Tibial nerve (tissue), 4 donors: Measurements from ENCODE around the gene LMBR1. TPM values are rescaled to one million over a fixed set of nuclear protein-coding genes. Genes with fewer than 3 reads are reported as not detected.

ENCODE experiments used
- DNase-seq, 2 donors: peaks; one replicate each; pipeline ENCODE4 v3.0.0-alpha.2; 2019; ENCODE audit warnings: low spot score in 2 of 2
- H3K27ac ChIP-seq, 4 donors: fragments of 200-600 bp; sonication (generic) in 3 of 4; one replicate each; pipeline ENCODE4 v1.5.1; 2017 to 2019; ENCODE audit warnings: mild to moderate bottlenecking in 1 of 4
- H3K27me3 ChIP-seq, 2 donors: fragments of 200-600 bp; sonication (generic) in 1 of 2; one replicate each; pipeline versions ENCODE4 v1.5.1 to v1.6.0; 2017 to 2019
- H3K36me3 ChIP-seq, 3 donors: fragments of 200-600 bp; sonication (generic); one replicate each; pipeline ENCODE4 v1.5.1; 2018 to 2019
- H3K4me1 ChIP-seq, 4 donors: fragments of 200-600 bp; sonication (generic) in 3 of 4; one replicate each; pipeline ENCODE4 v1.5.1; 2017 to 2019
- H3K4me3 ChIP-seq, 4 donors: fragments of 200-600 bp; sonication (generic) in 3 of 4; one replicate each; pipeline ENCODE4 v1.5.1; 2017 to 2019; ENCODE audit warnings: mild to moderate bottlenecking in 1 of 4, moderate library complexity in 1 of 4
- H3K9me3 ChIP-seq, 4 donors: fragments of 200-600 bp; sonication (generic) in 3 of 4; one replicate each; pipeline ENCODE4 v1.5.1; 2017 to 2019
- EP300 ChIP-seq, 2 donors: sonication (generic); formaldehyde crosslinking; IDR thresholded peaks; one replicate each; pipeline ENCODE4 v1.6.1; 2017; ENCODE audit warnings: antibody characterized with exemption in 2 of 2, mild to moderate bottlenecking in 1 of 2
- POLR2A ChIP-seq, 2 donors: fragments of 450-650 bp; IDR thresholded peaks; one replicate each; pipeline ENCODE4 v1.6.1; 2017; ENCODE audit warnings: antibody characterized with exemption in 2 of 2, mild to moderate bottlenecking in 2 of 2, moderate library complexity in 2 of 2
- whole genome bisulfite sequencing, 2 donors: methylation state at CpG; one replicate each; pipeline ENCODE4 v1.1.5; 2018; 5-methylcytosine and 5-hydroxymethylcytosine counted together
- total RNA-seq, 4 donors: library from RNA; depleted of rRNA; stranded (reverse); fragments of >200 nt; gene quantifications; one replicate each; pipeline ENCODE4 v1.1.0, GENCODE V29; 2016
- TF ChIP-seq, protein P1 (sequence below), 5 experiments: fragments of 200-600 bp in 3 of 5; fragments of 450-650 bp in 2 of 5; sonication (generic) in 3 of 5; IDR thresholded peaks; one replicate each; pipeline ENCODE4 v1.5.1; 2016 to 2019; ENCODE audit warnings: antibody characterized with exemption in 5 of 5, mild to moderate bottlenecking in 3 of 5, moderate library complexity in 2 of 5

Gene LMBR1
- total RNA-seq, 4 donors from 2014 or later: 48.1 to 139 (median 77.3) TPM

DNA sequence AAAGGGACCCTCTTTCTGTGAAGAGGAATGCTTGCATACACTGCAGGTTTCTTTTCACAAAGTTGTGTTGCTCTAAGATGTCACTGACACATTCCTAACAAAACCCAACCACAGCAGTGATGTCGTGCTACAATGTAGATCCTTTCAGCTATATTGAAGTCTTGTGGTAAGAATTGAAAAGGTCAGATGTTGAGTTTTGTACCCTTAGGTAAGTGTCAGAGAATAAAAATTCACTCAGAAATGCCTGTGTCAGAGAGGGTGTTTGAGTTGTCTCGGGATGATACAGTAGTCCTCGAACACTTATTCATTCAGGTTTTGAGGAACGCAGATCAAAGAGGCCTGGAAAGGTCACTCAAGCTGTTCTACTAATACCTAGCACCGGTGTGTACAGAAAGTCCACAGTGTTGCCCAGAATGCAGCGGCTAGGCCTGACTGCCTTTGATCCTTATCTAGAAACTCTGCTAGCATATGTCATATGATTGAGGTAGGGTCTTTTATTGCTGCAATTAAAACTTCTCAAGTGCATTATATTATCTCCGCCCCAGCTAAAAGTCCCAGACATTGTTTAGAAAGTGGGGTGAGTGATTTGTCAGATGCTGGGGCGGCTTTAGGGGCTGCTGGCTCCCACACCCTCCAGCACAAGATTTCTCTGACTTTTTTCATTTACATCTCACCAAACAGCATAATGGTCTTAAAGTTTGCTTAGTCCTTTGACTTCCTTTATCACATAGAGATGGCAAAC, 226.4 kb downstream of the LMBR1 start:
- TF ChIP-seq, protein P1, sequence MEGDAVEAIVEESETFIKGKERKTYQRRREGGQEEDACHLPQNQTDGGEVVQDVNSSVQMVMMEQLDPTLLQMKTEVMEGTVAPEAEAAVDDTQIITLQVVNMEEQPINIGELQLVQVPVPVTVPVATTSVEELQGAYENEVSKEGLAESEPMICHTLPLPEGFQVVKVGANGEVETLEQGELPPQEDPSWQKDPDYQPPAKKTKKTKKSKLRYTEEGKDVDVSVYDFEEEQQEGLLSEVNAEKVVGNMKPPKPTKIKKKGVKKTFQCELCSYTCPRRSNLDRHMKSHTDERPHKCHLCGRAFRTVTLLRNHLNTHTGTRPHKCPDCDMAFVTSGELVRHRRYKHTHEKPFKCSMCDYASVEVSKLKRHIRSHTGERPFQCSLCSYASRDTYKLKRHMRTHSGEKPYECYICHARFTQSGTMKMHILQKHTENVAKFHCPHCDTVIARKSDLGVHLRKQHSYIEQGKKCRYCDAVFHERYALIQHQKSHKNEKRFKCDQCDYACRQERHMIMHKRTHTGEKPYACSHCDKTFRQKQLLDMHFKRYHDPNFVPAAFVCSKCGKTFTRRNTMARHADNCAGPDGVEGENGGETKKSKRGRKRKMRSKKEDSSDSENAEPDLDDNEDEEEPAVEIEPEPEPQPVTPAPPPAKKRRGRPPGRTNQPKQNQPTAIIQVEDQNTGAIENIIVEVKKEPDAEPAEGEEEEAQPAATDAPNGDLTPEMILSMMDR (IDR thresholded peaks at IDR 0.05): no peak
- no peak for TF ChIP-seq EP300 (IDR thresholded peaks at IDR 0.05)
- no peak for TF ChIP-seq POLR2A (IDR thresholded peaks at IDR 0.05)
- H3K27me3 ChIP-seq: no peaks in the 10 kb centered on the region
- H3K4me3 ChIP-seq: no peak overlapping the region
- no peaks in the 10 kb centered on the region for H3K4me1 ChIP-seq
- peaks cover 0 to 35% (median 0%) of the 10 kb centered on the region in 3 donors for H3K36me3 ChIP-seq
- H3K27ac ChIP-seq: no peak overlapping the region
- 71 to 72% methylated on average over 8 of the region's 8 CpGs for WGBS, 2 donors
- DNase-seq: no peak
- H3K9me3 ChIP-seq: no peaks in the 10 kb centered on the region

DNA sequence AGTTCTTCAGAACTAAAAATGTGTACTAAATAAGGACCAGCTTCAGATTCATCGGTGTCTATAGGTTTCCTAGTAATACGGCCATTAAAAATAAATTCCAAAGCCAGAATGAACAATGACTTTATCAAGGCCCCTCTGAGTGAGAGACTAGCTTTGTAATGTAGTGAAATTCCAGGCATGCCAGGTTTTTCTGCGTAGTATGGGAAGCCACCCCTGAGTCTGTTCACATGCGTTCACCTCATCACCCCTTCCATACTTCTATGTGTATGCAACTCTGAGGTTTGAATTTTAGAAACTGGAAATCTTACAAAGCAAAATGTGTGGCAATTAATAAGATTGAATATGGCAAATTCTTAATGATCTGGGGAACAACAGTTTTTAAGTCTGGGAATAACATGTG, 227.9 kb downstream of the LMBR1 start:
- H3K36me3 ChIP-seq: peaks cover 0 to 22% (median 0%) of the 10 kb centered on the region in 3 donors
- TF ChIP-seq POLR2A (IDR thresholded peaks at IDR 0.05) (no peak), EP300 (IDR thresholded peaks at IDR 0.05) (no peak)
- WGBS, 2 donors: 66 to 74% methylated on average over 4 of the region's 4 CpGs

DNA sequence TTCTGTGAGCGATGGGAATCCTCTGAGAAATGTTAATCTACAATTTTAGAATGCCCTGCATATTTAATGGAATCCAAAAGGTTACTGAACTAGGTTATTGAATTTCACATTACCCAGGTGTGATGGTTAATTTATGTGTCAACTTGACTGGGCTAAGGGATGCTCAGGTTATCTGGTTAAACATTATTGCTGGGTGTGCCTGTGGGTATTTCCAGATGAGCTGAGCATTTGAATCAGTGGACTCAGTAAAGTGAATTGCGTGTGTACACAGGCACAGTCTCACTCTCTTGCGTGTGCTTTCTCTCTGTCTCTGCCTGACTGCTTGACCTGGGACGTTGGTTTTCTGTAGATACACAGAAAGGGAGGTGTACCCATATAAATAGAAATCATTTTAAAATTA, 230.7 kb downstream of the LMBR1 start:
- TF ChIP-seq EP300 (IDR thresholded peaks at IDR 0.05): no peak
- TF ChIP-seq, protein P1 (IDR thresholded peaks at IDR 0.05): no peak
- TF ChIP-seq POLR2A (IDR thresholded peaks at IDR 0.05): no peak
- H3K27ac ChIP-seq: no peak overlapping the region
- no peaks in the 10 kb centered on the region for H3K4me1 ChIP-seq
- H3K36me3 ChIP-seq: no peaks in the 10 kb centered on the region
- H3K9me3 ChIP-seq: no peaks in the 10 kb centered on the region
- no peak for DNase-seq
- no peaks in the 10 kb centered on the region for H3K27me3 ChIP-seq
- no peak overlapping the region for H3K4me3 ChIP-seq
- WGBS, 2 donors: 89 to 92% methylated on average over 4 of the region's 4 CpGs

More for the DNA sequence above, 227.9 kb downstream of the LMBR1 start:
- no peaks in the 10 kb centered on the region for H3K4me1 ChIP-seq
- DNase-seq: no peak
- no peak overlapping the region for H3K27ac ChIP-seq
- H3K4me3 ChIP-seq: no peak overlapping the region
- H3K9me3 ChIP-seq: no peaks in the 10 kb centered on the region
- H3K27me3 ChIP-seq: no peaks in the 10 kb centered on the region

DNA sequence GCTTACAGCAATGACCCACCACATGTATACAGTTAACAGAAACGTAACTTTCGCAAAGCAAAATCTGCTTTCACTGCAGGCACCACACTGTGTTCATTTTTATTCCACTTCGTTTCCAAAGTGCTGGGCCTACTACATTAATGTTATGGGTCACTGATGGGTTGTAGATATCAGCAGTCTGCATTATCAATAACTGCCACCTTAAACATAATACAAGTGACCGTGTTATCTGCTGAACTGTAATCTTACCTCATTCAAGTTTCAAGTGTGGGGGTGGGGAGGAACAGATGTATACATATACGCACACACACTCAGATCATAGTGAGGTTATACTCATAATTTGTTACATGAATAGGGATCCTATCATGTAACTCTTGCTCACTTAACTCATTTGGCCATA, 231.3 kb downstream of the LMBR1 start:
- TF ChIP-seq EP300 (IDR thresholded peaks at IDR 0.05): no peak
- TF ChIP-seq, protein P1 (IDR thresholded peaks at IDR 0.05): no peak
- TF ChIP-seq POLR2A (IDR thresholded peaks at IDR 0.05): no peak
- DNase-seq: no peak
- H3K9me3 ChIP-seq: no peaks in the 10 kb centered on the region
- no peaks in the 10 kb centered on the region for H3K4me1 ChIP-seq
- no peaks in the 10 kb centered on the region for H3K27me3 ChIP-seq
- H3K36me3 ChIP-seq: no peaks in the 10 kb centered on the region
- no peak overlapping the region for H3K4me3 ChIP-seq
- H3K27ac ChIP-seq: no peak overlapping the region
- 91 to 96% methylated on average over 5 of the region's 5 CpGs for WGBS, 2 donors

DNA sequence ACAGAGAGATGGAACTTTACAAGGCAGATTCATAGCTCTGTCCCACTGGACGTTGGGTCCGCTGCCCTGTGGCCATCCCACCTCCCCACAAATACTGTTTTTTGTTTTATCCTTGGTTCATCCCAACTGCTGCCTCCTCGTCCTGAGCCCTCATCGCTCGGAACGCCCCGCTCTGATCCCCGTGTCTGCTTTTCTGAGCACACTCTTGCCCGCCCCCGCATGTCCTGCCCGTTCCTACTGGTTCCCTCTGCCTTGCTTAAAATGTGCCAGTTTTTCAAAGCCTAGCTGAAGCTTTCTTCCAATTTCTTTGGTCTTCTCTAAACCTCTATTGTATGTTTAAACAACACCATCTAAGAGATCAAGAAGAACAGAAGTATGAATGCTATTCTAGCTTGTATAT, 233.0 kb downstream of the LMBR1 start:
- no peak for DNase-seq
- Histone ChIP-seq H3K27ac (no peak overlapping the region), H3K27me3 (no peaks in the 10 kb centered on the region), H3K4me3 (no peak overlapping the region), H3K4me1 (no peaks in the 10 kb centered on the region), H3K36me3 (no peaks in the 10 kb centered on the region), H3K9me3 (no peaks in the 10 kb centered on the region)
- TF ChIP-seq, protein P1 (IDR thresholded peaks at IDR 0.05): no peak
- TF ChIP-seq POLR2A (IDR thresholded peaks at IDR 0.05): no peak
- TF ChIP-seq EP300 (IDR thresholded peaks at IDR 0.05): no peak
- WGBS, 2 donors: 54 to 61% methylated on average over 11 of the region's 11 CpGs
